Trophoblast cell (in vitro differentiated cells and primary cell): Measurements from ENCODE around the gene GALNT13.

Source experiments
- DNase-seq, 2 donors: peaks; one replicate each; pipeline ENCODE4 v3.0.0-alpha.2; 2016
- H2AFZ ChIP-seq: 2 replicates; pipeline ENCODE4 v1.6.1; 2013; ENCODE audit warnings: low read length, moderate library complexity, mild to moderate bottlenecking; ENCODE audit not compliant: insufficient read depth, poor library complexity
- H2AK5ac ChIP-seq: 2 replicates; pipeline ENCODE4 v1.6.1; 2013; ENCODE audit warnings: mild to moderate bottlenecking, low read length
- H2BK120ac ChIP-seq: 2 replicates; pipeline ENCODE4 v1.6.1; 2013; ENCODE audit warnings: low read length, mild to moderate bottlenecking, moderate library complexity; ENCODE audit not compliant: insufficient read depth, poor library complexity
- H2BK12ac ChIP-seq: 2 replicates; pipeline ENCODE4 v1.6.1; 2013; ENCODE audit warnings: mild to moderate bottlenecking, low read length, moderate library complexity
- H2BK5ac ChIP-seq: 2 replicates; pipeline ENCODE4 v1.6.1; 2013; ENCODE audit warnings: low read length, low read depth, moderate library complexity, mild to moderate bottlenecking; ENCODE audit not compliant: poor library complexity
- H3K14ac ChIP-seq: 2 replicates; pipeline ENCODE4 v1.6.1; 2013; ENCODE audit warnings: mild to moderate bottlenecking, low read length
- H3K18ac ChIP-seq: 2 replicates; pipeline ENCODE4 v1.6.1; 2013; ENCODE audit warnings: mild to moderate bottlenecking, low read length
- H3K23ac ChIP-seq: 2 replicates; pipeline ENCODE4 v1.6.1; 2013; ENCODE audit warnings: low read length
- H3K27ac ChIP-seq: 2 replicates; pipeline ENCODE4 v1.5.1; 2013; ENCODE audit warnings: low read depth, mild to moderate bottlenecking, inconsistent platforms, low read length, moderate library complexity
- H3K27me3 ChIP-seq: 2 replicates; pipeline ENCODE4 v1.6.1; 2013; ENCODE audit warnings: inconsistent platforms, mild to moderate bottlenecking, low read length, moderate library complexity; ENCODE audit not compliant: insufficient read depth
- H3K36me3 ChIP-seq, 2 experiments: 1 replicate in 1 of 2; 2 replicates in 1 of 2; pipeline ENCODE4 v1.6.1; 2013; ENCODE audit warnings: low read length in 2 of 2, mild to moderate bottlenecking in 2 of 2, moderate library complexity in 1 of 2; ENCODE audit not compliant: insufficient read depth in 2 of 2, control insufficient read depth in 1 of 2
- H3K4ac ChIP-seq: 2 replicates; pipeline ENCODE4 v1.6.1; 2013; ENCODE audit warnings: low read depth, mild to moderate bottlenecking, low read length, moderate library complexity
- H3K4me1 ChIP-seq, 2 experiments: 1 replicate in 1 of 2; 2 replicates in 1 of 2; pipeline ENCODE4 v1.6.1; 2013; ENCODE audit warnings: low read length in 2 of 2, mild to moderate bottlenecking in 2 of 2, moderate library complexity in 1 of 2; ENCODE audit not compliant: insufficient read depth in 2 of 2, control insufficient read depth in 1 of 2
- H3K4me2 ChIP-seq: 2 replicates; pipeline ENCODE4 v1.6.1; 2013; ENCODE audit warnings: inconsistent platforms, mild to moderate bottlenecking, low read length, moderate library complexity
- H3K4me3 ChIP-seq: 2 replicates; pipeline ENCODE4 v1.5.1; 2013; ENCODE audit warnings: mild to moderate bottlenecking, low read depth, low read length, inconsistent platforms
- H3K79me1 ChIP-seq: one replicate; pipeline ENCODE4 v1.6.1; 2013; ENCODE audit warnings: low read length
- H3K79me2 ChIP-seq: 2 replicates; pipeline ENCODE4 v1.6.1; 2013; ENCODE audit warnings: low read length, mild to moderate bottlenecking; ENCODE audit not compliant: control insufficient read depth, insufficient read depth, poor library complexity
- H3K9ac ChIP-seq: 2 replicates; pipeline ENCODE4 v1.6.1; 2013; ENCODE audit warnings: mild to moderate bottlenecking, low read length
- H3K9me3 ChIP-seq: 2 replicates; pipeline ENCODE4 v1.6.1; 2013; ENCODE audit warnings: low read depth, mild to moderate bottlenecking, control low read depth, inconsistent platforms, low read length; ENCODE audit not compliant: insufficient read depth
- H4K12ac ChIP-seq: 2 replicates; pipeline ENCODE4 v1.6.1; 2013; ENCODE audit warnings: low read depth, mild to moderate bottlenecking, low read length, moderate library complexity
- H4K8ac ChIP-seq: 2 replicates; pipeline ENCODE4 v1.6.1; 2013; ENCODE audit warnings: low read depth, mild to moderate bottlenecking, low read length, moderate library complexity
- H4K91ac ChIP-seq: one replicate; pipeline ENCODE4 v1.6.1; 2013; ENCODE audit warnings: low read depth, mild to moderate bottlenecking, low read length, moderate library complexity
- WGBS: extraction: QIAGEN DNeasy Blood & Tissue Kit; methylation state at CpG from one replicate; pipeline ENCODE4 v1.1.7; 2013; ENCODE audit warnings: missing lambda C conversion rate; ENCODE audit not compliant: insufficient read length, insufficient coverage; ENCODE audit errors: extremely low coverage; 5-methylcytosine and 5-hydroxymethylcytosine counted together

Gene GALNT13

DNA sequence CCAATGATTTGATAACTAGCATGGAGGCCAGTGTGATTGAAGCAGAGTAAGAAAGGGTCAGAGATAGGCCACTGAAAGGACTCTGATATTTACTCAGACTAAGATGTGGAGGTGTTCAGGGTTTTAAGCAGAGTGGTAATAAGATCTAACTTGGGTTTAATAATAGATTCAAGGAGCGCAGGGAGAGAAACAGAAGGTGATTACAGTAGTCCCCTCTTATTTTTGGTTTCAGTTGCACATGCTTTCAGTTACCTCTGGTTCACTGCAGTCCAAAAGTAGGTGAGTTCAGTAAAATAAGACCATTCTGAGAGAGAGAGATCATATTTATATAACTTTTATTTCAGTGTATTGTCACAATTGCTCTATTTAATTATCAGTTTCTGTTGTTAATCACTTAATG lies 13.5 kb upstream of the GALNT13 start:
- DNase-seq = no peak
- Histone ChIP-seq H3K9me3 (no peaks in the 10 kb centered on the region), H3K79me1 (no peaks in the 10 kb centered on the region), H3K36me3 (no peaks in the 10 kb centered on the region), H3K4me2 (no peak overlapping the region), H4K8ac (no peak overlapping the region), H4K91ac (no peak overlapping the region), H3K4me3 (no peak overlapping the region), H4K12ac (no peak overlapping the region), H3K79me2 (no peaks in the 10 kb centered on the region), H3K4me1 (no peaks in the 10 kb centered on the region), H3K27ac (no peak overlapping the region), H3K23ac (no peak overlapping the region), H2AK5ac (no peak overlapping the region), H2BK5ac (no peak overlapping the region), H3K14ac (no peak overlapping the region), H3K27me3 (no peaks in the 10 kb centered on the region), H3K18ac (no peak overlapping the region), H3K4ac (no peak overlapping the region), H3K9ac (no peak overlapping the region), H2BK120ac (no peak overlapping the region), H2AFZ (no peak overlapping the region), H2BK12ac (no peak overlapping the region)
- WGBS = no CpG with 5 or more reads among the region's 1 CpG

DNA sequence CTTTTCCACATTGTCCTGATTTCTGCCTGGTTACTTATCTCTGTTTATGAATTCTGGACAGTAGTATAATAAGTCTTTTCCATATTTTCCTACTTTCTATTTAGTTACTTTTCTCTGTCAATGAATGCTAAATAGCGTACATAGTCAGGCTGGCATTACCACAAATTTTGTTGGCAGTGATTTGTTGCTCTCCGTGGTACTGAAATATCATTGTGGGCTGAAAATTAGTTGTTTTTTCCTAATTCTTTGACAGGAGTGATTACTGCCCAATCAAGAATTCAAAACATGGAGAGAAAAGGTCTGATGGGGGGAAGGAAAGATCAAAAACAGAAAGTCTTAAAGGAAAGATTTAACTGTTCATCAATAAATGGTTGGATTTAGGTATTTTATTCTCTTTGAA lies 7.7 kb upstream of the GALNT13 start:
- no peak overlapping the region for H2BK120ac ChIP-seq
- no peak overlapping the region for H3K14ac ChIP-seq
- no peak overlapping the region for H4K91ac ChIP-seq
- H4K8ac ChIP-seq = no peak overlapping the region
- H3K36me3 ChIP-seq = no peaks in the 10 kb centered on the region
- H2AFZ ChIP-seq = no peak overlapping the region
- H3K79me1 ChIP-seq = no peaks in the 10 kb centered on the region
- H3K9me3 ChIP-seq = no peaks in the 10 kb centered on the region
- H2BK5ac ChIP-seq = no peak overlapping the region
- no peaks in the 10 kb centered on the region for H3K79me2 ChIP-seq
- no peak overlapping the region for H3K4me2 ChIP-seq
- H3K9ac ChIP-seq = no peak overlapping the region
- no peak for DNase-seq
- no peak overlapping the region for H2BK12ac ChIP-seq
- no peak overlapping the region for H3K23ac ChIP-seq
- no peak overlapping the region for H3K4ac ChIP-seq
- no peak overlapping the region for H3K4me3 ChIP-seq
- no peaks in the 10 kb centered on the region for H3K27me3 ChIP-seq
- no peak overlapping the region for H3K27ac ChIP-seq
- no CpG with 5 or more reads among the region's 2 CpGs for WGBS
- no peak overlapping the region for H2AK5ac ChIP-seq
- no peak overlapping the region for H3K18ac ChIP-seq
- no peak overlapping the region for H4K12ac ChIP-seq
- no peaks in the 10 kb centered on the region for H3K4me1 ChIP-seq

DNA sequence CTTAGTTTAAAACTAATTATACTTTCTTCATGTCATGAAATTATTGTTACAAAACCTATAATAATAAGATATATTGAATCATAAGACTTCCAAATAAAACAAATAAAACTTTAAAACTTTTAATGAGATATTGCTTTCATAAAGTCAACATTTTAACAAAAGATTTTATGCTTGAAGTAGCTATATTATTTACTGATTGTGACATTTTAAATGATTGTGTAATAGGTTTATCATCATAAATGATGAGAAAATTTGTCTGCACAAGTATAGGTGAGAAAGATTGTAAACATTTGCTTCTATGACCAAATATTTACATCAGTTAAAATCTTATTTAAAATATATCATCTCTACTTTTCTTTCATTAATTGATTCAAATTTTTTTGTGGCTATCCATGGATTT lies 5.1 kb upstream of the GALNT13 start:
- Histone ChIP-seq H2BK12ac (no peak overlapping the region), H3K18ac (no peak overlapping the region), H2AFZ (no peak overlapping the region), H3K4me3 (no peak overlapping the region), H3K14ac (no peak overlapping the region), H3K79me2 (no peaks in the 10 kb centered on the region), H2AK5ac (no peak overlapping the region), H4K12ac (no peak overlapping the region), H3K36me3 (no peaks in the 10 kb centered on the region), H3K27ac (no peak overlapping the region), H3K79me1 (peaks cover 4% of the 10 kb centered on the region), H3K23ac (no peak overlapping the region), H3K4me2 (no peak overlapping the region), H3K4me1 (peaks cover 0 to 2% of the 10 kb centered on the region in 2 experiments), H3K27me3 (peaks cover 3% of the 10 kb centered on the region), H4K8ac (no peak overlapping the region), H2BK5ac (no peak overlapping the region), H2BK120ac (no peak overlapping the region), H3K9ac (no peak overlapping the region), H3K9me3 (no peaks in the 10 kb centered on the region), H3K4ac (no peak overlapping the region), H4K91ac (no peak overlapping the region)
- DNase-seq = no peak

DNA sequence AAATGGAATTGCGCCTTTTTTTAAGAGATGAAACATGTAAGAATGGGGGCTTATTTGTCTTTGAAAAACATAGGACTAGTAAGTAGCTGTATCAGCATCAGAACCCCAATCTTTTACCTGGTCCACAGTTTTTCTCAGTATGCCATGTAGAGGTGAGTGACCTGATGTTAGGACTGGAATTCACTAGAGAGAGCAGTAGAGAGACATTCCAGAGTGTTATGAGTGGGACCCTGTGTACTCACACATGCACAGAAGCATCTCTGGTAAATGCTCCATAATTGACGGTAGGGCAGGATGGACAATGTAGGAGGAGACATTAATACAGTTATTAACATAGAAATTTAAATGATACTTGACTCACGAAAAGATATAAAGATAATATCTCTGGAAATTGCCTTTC lies 1.4 kb upstream of the GALNT13 start:
- Histone ChIP-seq H2AFZ (no peak overlapping the region), H3K27me3 (peaks cover 17% of the 10 kb centered on the region), H2AK5ac (no peak overlapping the region), H3K14ac (no peak overlapping the region), H3K36me3 (no peaks in the 10 kb centered on the region), H3K79me2 (no peaks in the 10 kb centered on the region), H2BK12ac (no peak overlapping the region), H3K23ac (no peak overlapping the region), H3K4ac (no peak overlapping the region), H4K8ac (no peak overlapping the region), H4K91ac (no peak overlapping the region), H3K4me1 (peaks cover 3 to 5% of the 10 kb centered on the region in 2 experiments), H3K9ac (no peak overlapping the region), H4K12ac (no peak overlapping the region), H2BK5ac (no peak overlapping the region), H3K79me1 (peaks cover 4% of the 10 kb centered on the region), H3K18ac (no peak overlapping the region), H3K9me3 (no peaks in the 10 kb centered on the region), H3K27ac (no peak overlapping the region), H3K4me3 (no peak overlapping the region), H3K4me2 (no peak overlapping the region), H2BK120ac (no peak overlapping the region)
- DNase-seq = no peak
- WGBS = no CpG with 5 or more reads among the region's 3 CpGs
